Fibroblast of the aortic adventitia (primary cell): ENCODE results near the gene PUSL1. TPM values are rescaled to one million over a fixed set of nuclear protein-coding genes. Genes with fewer than 3 reads are reported as not detected.

ENCODE experiments used
- DNase-seq: peaks from one replicate; pipeline ENCODE4 v3.0.0-alpha.2; 2010; ENCODE audit warnings: low read depth
- H3K4me3 ChIP-seq: 2 replicates; pipeline ENCODE4 v1.5.1; 2011; ENCODE audit warnings: low read depth, mild to moderate bottlenecking, control low read depth, low read length, moderate library complexity
- total RNA-seq: library from RNA; depleted of rRNA; stranded (reverse); fragments of >200 nt; gene quantifications from 2 replicates; pipeline ENCODE4 v1.2.3, GENCODE V29; 2012; ENCODE audit warnings: low replicate concordance
- TF ChIP-seq, protein P1 (sequence below): IDR thresholded peaks from 2 replicates; pipeline ENCODE4 v1.5.1; 2011; ENCODE audit warnings: mild to moderate bottlenecking, low read length, control low read depth, inconsistent platforms; ENCODE audit not compliant: insufficient read depth

The PUSL1 gene
- total RNA-seq, 1 donor = 25.9 TPM

DNA sequence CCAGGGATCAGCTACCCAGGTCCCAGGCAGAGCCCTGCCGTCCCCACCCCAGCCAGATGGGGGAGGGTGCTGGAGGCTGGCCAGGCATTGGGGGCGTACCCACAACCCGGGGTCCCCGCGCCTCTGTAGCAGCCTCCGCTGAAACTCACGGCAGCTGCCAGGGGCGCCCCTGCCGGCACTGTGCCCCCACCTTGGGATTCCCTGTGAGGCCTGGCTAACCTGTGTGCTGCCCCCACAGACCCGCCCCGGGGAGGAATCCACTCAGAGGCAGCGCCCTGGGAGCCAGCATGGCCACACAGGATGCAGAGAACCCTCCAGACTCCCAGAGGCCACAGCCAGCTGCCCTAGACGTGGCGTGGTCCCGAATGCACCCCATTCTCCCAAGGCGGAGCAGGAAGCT, 37.0 kb downstream of the PUSL1 start:
- DNase-seq = no peak
- TF ChIP-seq, protein P1, sequence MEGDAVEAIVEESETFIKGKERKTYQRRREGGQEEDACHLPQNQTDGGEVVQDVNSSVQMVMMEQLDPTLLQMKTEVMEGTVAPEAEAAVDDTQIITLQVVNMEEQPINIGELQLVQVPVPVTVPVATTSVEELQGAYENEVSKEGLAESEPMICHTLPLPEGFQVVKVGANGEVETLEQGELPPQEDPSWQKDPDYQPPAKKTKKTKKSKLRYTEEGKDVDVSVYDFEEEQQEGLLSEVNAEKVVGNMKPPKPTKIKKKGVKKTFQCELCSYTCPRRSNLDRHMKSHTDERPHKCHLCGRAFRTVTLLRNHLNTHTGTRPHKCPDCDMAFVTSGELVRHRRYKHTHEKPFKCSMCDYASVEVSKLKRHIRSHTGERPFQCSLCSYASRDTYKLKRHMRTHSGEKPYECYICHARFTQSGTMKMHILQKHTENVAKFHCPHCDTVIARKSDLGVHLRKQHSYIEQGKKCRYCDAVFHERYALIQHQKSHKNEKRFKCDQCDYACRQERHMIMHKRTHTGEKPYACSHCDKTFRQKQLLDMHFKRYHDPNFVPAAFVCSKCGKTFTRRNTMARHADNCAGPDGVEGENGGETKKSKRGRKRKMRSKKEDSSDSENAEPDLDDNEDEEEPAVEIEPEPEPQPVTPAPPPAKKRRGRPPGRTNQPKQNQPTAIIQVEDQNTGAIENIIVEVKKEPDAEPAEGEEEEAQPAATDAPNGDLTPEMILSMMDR = peak; percentile 4
- H3K4me3 ChIP-seq = peak overlapping the region; percentile 17

DNA sequence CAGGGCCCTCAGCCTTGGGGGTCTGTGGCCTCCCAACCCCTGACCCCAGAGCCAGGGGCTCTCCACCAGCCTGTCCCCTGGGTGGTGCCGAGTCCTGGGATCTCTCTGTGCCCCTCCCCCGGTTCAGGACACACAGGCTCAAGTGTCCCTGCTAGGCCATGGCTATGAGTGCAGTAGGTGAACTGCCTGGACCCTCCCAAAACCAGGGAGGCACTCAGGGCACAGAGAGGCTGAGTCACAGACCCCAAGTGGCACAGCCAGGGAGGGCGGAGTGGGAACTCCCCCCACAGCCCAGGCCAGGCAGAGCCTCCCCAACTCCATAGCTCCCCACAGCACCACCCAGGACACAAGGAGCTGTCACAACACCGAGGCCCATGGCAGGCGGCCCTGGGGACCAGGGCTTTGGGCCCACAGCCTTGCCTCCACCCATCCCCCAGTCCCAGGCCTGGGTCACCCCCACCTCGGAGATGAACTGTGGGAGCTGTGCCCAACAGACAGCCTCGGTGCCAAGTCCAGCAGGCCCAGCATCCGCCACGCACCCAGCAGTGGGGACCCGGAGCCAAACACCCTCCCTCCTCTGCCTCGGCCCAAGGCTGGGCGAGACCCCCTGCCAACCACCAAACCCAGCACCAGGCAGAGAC, 37.6 kb downstream of the PUSL1 start:
- DNase-seq = no peak
- H3K4me3 ChIP-seq = peak overlapping the region; percentile 37
- TF ChIP-seq, protein P1 = no peak

DNA sequence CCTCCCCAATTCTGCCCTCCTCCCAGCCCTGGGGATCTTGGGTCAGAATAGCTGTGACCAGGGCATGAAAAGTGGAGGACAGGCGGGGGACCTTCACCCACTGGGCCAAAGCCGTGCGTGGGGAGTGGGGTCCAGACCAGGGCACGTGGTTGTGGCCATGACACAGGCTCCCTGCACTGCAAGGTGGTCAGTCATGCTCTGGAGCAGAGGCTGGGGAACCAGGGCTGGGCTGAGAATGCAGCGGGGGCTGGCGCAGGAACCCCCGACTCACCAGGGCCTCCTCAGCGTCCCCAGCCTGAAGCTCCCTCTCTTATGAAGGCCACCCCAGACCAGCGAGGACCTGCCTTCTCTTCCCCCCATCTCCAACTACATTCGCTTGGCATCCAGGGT, 38.1 kb downstream of the PUSL1 start:
- TF ChIP-seq, protein P1 = no peak
- no peak for DNase-seq
- H3K4me3 ChIP-seq = peak overlapping the region; percentile 37

DNA sequence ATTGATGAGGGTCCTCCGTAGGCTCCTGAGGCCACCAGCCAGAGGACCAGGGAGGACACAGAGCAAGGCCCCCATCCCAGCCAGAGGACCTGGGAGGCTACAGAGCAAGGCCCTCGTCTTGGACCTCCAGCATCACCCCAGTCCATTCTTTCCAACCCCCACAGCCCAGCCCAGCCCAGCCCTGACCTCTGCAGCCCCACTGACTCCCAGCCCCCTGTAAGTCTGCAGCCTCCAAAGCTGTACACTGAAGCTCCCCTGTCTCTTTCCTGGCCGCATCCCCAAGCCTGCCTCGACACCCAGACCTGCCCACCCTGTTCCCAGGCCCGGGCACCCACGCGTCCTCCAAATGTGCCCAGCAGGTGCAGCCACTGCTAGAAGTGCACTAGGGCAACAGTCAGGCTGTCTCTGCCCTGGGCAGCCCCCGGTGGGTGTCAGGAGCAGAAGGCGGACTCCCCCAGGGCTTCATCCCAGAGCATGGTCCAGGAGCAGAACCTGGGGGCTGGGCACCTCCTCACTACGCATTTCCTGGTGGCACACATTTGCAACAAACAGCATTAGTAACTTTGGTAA, 38.7 kb downstream of the PUSL1 start:
- DNase-seq = no peak
- peak overlapping the region; percentile 80 for H3K4me3 ChIP-seq
- TF ChIP-seq, protein P1 = no peak

DNA sequence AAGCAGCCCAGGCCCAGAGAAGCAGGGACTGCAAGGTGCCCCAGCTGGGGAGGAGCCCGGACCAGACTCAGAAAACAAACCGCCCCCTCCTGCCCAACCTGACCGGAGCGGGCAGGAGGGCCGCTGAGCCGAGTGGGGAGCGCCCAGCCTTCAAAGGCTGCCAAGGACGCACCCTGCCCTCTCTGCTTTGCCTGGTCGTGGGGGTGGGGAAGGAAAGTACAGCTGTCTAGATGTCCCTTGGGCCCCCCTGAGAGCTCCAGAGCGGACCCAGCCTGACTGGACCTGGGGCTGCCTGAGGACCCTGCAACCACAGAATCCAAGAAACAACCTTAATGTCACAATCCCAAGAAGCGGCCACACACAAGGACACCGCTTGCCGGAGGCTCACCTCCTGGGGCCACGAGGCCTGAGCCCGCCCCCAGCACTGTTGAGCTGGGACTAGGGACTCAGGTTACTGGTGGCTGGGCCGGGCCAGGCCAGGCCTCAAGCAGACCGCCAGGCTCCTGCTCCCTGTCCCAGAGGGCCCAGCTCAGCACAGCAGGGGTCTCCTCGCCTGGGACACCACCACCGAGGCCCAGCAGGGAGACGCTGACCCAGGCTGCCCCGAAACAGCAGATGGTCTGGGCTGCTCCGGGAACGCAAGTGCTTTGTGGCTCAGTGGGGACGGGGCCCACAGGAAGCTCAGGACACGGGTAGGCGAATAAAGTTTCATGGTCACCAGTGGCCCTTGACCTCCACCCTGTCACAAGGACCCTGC, 39.4 kb downstream of the PUSL1 start:
- DNase-seq = no peak
- peak overlapping the region; percentile 80 for H3K4me3 ChIP-seq
- TF ChIP-seq, protein P1 = no peak

DNA sequence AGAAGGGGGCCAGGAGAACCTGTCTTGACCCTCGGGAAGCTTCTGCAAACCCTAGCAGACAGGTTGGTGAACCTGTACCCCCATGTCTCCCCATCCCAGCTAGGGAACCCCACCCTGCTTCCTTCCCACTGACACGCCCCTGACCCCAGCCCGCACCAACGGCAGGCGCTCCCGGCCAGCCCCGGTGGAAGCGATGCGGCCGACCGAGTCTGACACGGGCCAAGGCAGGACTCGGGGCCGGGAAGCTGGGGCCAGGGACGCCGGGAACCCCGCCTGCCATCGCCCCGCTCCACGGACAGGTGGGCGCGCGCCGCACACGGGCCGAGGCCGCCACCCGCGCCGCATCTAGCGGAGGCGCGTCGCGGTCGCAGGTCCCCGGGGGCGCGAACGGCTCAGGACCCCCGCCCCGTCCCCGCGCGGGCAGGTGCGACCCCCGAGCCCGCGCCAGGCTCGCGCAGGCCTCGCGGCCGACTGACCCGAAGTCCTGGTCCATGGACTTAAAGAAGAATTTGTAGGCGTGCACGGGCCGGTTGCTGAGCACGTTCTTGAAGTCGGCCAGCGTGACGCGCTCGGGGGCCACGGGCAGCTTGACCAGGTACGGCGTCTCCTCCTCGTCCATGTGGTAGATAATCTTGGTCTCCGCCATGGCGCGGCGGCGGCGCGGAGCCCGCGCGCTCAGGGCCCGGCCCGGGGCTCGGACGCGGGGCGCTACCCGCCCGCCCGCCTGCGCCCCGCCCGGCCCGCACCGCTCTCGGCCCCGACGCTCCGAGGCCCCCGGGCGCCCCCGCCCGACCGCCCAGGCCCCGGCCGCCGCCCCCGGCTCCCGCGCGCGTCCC, 40.2 kb downstream of the PUSL1 start:
- TF ChIP-seq, protein P1 = no peak
- peak; percentile 43 for DNase-seq
- peak overlapping the region; percentile 80 for H3K4me3 ChIP-seq
